NOMO-1 treated with DMSO at 0.1 percent for 48 hours (cell line): ENCODE results near the gene VBP1.
"Not testable (repeated sequence)": the region's sequence is repeated elsewhere in the genome, so short reads cannot be mapped to it uniquely, and the experiment has no call there.

Source experiments
- DNase-seq: peaks from one replicate; lab custom pipeline; 2025; ENCODE audit not compliant: unreplicated experiment; lab: John Stamatoyannopoulos, UW

Gene VBP1

DNA sequence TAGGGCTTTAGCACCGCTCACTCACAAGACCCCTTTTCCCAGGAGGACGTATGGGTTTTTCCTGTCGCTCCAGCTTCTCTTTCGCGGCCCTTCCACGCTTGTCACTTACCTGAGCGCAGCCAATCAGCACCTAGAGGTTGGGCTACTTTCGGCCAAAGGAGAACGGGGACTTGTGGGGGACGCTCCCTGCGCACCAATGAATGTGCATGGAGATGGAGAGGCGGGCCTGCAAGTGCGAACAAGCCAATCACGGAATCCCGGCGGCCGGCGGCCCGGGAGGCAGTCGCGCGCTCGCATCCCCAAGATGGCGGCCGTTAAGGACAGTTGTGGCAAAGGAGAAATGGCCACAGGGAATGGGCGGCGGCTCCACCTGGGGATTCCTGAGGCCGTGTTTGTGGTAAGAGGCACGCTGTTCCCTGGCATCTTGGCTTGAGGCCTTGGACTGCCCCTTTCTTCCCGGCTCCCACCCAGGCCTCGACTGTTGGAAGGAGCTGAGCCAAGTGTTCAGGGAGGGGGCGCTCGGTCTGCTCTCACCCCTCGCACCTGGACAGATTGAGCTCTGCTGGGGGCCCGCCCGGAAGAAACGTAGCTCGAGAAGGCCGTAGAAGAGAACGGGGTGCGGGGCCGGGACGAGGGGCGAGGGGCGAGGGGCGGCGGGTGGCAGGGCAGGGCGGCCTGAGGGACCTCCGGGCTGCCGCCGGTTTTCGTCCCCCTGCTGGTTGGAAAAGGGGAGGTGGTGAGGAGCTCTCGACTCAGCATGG is at the start of gene VBP1:
Gene VBP1, plus strand, starts transcription at position 282 of the 761 bp plus-strand sequence. Its CDS starts 23 bp downstream, at position 305.
- peak; percentile 86 for DNase-seq

- peak; percentile 16 for DNase-seq
These were observed 46.4 kb upstream of the VBP1 start for GRCh38 chrX:155169881-155170280.

- no peak for DNase-seq
These were observed 36.8 kb upstream of the VBP1 start for GRCh38 chrX:155179346-155179997.

GRCh38 chrX:155188786-155189185 is 27.5 kb upstream of the VBP1 start:
- DNase-seq, result peak; percentile 92

GRCh38 chrX:155211208-155211607 is 5.1 kb upstream of the VBP1 start:
- DNase-seq, result no peak

DNA sequence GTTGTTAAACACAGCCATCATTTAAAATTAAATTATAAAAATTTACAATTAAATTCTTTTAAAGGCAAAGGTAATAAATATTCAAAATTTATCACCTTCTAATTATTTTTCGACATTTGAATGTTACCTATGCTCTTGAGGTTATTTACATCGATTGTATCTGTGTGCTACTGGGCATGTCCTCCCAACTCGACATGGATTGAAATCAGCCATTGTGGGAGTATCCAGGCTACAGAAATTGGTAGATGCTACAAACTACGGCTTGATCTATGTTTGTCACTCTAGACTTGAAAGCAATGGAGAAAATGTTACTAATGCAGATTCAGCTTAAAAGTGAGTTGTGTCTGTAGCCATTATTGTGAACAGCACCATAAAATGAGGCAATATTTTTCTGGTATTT is 2.5 kb upstream of the VBP1 start:
- DNase-seq, result no peak

- peak; percentile 31 for DNase-seq
These were observed 649 bp upstream of the VBP1 start for GRCh38 chrX:155215443-155216178.

- no peak for DNase-seq
These were observed 730 bp downstream of the VBP1 start for GRCh38 chrX:155216940-155217440.

DNA sequence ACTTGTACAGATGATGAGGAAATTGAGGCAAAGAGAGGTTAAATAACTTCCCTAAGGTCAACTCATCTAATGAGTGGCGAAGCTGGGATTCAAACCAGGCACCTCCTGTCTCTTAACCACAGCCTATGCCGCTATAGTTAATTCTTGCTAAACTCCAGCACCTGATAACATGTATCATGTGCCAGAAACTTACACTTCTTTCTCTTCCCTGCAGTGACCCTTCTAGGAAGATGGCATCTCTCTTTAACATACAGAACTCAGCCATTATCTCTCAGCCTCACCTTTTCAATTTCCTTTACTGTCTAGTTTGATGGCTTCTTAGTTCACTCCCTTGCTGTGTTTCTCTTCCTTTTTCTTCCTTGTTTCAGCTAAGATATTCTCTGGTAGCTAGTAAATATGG is 2.5 kb downstream of the VBP1 start:
- DNase-seq, result no peak

DNA sequence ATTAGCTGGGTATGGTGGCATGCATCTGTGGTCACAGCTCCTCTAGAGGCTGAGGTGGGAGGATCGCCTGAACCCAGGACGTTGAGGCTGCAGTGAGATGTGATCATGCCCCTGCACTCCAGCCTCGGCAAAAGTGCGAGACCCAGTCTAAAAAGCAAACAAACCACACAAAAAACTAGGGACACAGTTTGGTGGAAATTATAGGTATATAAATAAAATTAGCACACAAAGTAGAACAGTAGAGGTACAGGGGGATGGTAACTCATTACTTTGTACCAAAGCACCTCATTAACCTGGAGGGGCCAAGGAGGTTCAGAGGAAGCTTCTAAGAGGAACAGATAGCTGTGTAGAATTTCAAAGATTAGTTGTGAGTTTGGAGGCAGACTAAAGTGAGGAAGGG is 5.1 kb downstream of the VBP1 start:
- DNase-seq, result no peak

- DNase-seq, result not testable (repeated sequence)
These were observed 7.5 kb downstream of the VBP1 start for GRCh38 chrX:155223746-155224145.

- no peak for DNase-seq
These were observed 9.5 kb downstream of the VBP1 start for GRCh38 chrX:155225774-155226173.

GRCh38 chrX:155231163-155231562 is 14.9 kb downstream of the VBP1 start:
- DNase-seq, result no peak

DNA sequence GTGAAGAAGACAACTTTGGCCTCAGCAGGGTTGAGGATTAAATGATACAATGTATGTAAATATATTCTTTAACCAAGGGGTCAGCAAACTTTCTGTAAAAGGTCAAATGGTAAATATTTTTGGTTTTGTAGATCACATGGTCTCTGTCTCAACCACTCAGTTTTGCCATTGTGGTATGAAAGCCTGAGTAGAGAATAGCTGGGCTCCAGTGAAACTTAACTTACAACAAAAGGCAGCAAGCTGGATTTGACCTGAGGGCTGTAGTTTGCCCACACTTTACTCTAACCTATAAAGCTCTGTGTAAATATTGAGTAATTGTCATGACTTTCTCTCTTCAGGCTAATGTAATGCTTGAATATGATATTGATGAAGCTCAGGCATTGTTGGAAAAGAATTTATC is 19.6 kb downstream of the VBP1 start:
- DNase-seq, result no peak

GRCh38 chrX:155237719-155238118 is 21.5 kb downstream of the VBP1 start:
- no peak for DNase-seq

- DNase-seq, result peak; percentile 95
These were observed 26.0 kb downstream of the VBP1 start for GRCh38 chrX:155242300-155242699.

DNA sequence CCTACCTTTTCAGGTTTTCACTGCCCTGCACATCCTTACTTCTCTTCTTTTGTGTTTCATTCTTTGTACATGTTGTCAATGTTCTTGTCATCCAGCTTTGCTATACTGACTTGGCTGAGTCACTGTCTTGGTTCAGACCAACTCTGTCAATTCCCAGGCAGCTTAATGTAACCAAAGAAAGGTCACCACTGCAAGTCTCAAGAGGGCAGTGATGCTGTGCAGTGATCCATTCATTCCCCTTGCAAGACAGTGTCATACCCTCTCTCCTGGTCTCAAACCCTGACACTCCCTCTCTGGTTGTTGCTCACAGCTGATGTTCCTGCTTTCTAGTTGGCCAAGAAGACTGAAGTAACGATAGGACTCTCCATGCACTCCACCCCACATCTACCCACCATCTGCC is 30.5 kb downstream of the VBP1 start:
- no peak for DNase-seq

GRCh38 chrX:155247497-155247896 is 31.2 kb downstream of the VBP1 start:
- no peak for DNase-seq

- no peak for DNase-seq
These were observed 35.1 kb downstream of the VBP1 start for GRCh38 chrX:155251391-155251790.

DNA sequence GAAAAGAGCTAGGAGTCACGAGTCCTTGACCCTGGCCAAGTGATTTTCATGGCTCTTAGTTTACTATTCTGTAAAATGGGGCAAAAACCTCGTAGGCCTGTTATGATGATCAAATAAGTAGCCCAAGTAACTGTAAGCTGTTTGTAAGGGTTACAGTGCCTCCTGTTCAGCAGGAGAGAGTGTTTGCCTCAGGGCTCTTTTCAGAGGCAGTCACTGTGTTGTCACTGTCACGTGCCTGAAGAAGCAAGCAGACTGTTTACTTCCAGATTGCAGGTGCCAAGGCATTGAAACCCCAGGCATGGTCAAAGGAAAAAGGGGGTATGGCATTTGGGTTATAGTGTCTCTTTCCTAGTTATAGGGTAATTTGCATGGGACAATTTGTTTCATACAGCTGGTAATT is 43.5 kb downstream of the VBP1 start:
- no peak for DNase-seq

- DNase-seq, result no peak
These were observed 46.9 kb downstream of the VBP1 start for GRCh38 chrX:155262970-155263754.
